Body of pancreas (tissue), 4 donors: Measurements from ENCODE around the gene SETDB2.

Experiments used
- POLR2A ChIP-seq, 3 donors: fragments of 450-650 bp; IDR thresholded peaks; one replicate each; pipeline ENCODE4 v1.6.1; 2016; ENCODE audit warnings: antibody characterized with exemption in 3 of 3, mild to moderate bottlenecking in 2 of 3
- TF ChIP-seq, protein P1 (sequence below), 7 experiments: fragments of 450-650 bp in 4 of 7; fragments of 200-600 bp in 3 of 7; sonication (generic) in 3 of 7; IDR thresholded peaks; one replicate each; pipeline ENCODE4 v1.5.1; 2016 to 2019; ENCODE audit warnings: antibody characterized with exemption in 7 of 7

DNA sequence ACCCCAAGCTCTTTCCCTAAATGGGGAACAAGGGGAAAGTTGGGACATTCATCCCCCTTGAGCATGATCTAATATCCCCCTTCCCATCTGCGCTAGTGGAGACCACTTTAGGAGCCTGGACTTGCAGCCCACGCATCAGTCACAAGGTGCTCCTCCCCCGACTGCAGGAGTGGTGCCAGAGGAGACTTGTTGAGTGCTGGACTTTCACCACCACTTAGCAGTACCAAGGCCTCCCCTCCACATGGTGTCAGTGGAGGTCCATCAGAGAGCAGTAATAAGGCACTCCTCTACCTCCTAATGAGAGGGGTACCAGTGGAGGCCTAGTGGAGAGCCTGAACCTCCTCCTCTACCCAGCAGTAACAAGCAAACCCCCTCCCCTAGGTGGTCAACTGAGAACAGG lies 22.7 kb upstream of the SETDB2 start:
- TF ChIP-seq POLR2A (IDR thresholded peaks at IDR 0.05) = no peak
- TF ChIP-seq, protein P1, sequence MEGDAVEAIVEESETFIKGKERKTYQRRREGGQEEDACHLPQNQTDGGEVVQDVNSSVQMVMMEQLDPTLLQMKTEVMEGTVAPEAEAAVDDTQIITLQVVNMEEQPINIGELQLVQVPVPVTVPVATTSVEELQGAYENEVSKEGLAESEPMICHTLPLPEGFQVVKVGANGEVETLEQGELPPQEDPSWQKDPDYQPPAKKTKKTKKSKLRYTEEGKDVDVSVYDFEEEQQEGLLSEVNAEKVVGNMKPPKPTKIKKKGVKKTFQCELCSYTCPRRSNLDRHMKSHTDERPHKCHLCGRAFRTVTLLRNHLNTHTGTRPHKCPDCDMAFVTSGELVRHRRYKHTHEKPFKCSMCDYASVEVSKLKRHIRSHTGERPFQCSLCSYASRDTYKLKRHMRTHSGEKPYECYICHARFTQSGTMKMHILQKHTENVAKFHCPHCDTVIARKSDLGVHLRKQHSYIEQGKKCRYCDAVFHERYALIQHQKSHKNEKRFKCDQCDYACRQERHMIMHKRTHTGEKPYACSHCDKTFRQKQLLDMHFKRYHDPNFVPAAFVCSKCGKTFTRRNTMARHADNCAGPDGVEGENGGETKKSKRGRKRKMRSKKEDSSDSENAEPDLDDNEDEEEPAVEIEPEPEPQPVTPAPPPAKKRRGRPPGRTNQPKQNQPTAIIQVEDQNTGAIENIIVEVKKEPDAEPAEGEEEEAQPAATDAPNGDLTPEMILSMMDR (IDR thresholded peaks at IDR 0.05) = peak in 4 of 7 experiments; percentile 26 to 37 (median 31)
